PC-3 (cell line): Measurements from ENCODE around the gene ZNF629.

Experiments
- EZH2phosphoT487 ChIP-seq: fragments of 300-600 bp; sonication (generic); IDR thresholded peaks from 2 replicates; pipeline ENCODE4 v1.6.1; 2018; ENCODE audit warnings: mild to moderate bottlenecking, antibody characterized with exemption, low read length, borderline replicate concordance
- TF ChIP-seq, protein P1 (sequence below): fragments of 300-600 bp; sonication (generic); conservative IDR thresholded peaks from 2 replicates; pipeline ENCODE4 v1.5.1; 2017; ENCODE audit warnings: antibody characterized with exemption, low read depth, mild to moderate bottlenecking, low read length

DNA sequence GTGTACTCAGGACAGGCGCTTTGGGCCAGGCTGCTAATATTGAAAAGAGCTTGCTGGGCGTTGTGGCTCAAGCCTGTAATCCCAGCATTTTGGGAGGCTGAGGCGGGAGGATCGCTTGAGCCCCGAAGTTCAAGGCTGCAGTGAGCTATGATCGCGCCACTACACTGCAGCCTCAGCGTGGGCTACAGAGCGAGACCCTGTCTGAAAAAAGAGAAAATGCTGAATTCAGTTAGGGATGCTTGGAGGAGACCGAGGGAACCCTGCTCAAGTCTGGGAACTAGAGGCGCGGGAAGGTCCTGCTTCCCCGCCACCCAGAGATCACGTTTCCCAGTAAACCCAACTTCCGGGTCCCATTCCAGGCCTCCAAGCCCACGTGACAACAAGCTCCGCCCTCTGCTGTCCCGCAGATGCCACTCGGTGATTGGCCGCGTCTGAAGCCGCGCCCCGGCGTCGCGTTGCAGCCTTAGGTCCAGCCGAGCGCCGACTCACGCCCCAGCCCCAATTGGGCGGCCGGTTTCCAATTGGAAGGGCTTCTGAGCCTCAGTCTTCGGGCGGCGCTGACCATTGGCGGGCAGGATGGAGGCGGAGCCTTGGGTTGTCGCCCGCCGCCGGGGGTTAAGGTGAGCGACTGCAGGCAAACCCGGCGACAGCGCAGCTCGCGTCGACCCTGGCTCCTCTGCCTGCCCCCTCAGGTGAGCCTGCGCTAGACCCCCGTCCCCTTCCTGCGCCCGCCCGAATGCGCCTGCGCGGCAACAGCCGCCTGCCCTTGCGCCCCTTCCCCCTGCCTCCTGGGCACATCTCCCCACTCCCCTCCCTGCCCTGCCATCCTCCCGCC lies 39.0 kb downstream of the ZNF629 start, which contains the start of gene PHKG2:
- TF ChIP-seq, protein P1, sequence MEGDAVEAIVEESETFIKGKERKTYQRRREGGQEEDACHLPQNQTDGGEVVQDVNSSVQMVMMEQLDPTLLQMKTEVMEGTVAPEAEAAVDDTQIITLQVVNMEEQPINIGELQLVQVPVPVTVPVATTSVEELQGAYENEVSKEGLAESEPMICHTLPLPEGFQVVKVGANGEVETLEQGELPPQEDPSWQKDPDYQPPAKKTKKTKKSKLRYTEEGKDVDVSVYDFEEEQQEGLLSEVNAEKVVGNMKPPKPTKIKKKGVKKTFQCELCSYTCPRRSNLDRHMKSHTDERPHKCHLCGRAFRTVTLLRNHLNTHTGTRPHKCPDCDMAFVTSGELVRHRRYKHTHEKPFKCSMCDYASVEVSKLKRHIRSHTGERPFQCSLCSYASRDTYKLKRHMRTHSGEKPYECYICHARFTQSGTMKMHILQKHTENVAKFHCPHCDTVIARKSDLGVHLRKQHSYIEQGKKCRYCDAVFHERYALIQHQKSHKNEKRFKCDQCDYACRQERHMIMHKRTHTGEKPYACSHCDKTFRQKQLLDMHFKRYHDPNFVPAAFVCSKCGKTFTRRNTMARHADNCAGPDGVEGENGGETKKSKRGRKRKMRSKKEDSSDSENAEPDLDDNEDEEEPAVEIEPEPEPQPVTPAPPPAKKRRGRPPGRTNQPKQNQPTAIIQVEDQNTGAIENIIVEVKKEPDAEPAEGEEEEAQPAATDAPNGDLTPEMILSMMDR: no peak
- TF ChIP-seq EZH2phosphoT487: no peak
